ENCODE results near the gene RUNX1.

RUNX1 gene

DNA sequence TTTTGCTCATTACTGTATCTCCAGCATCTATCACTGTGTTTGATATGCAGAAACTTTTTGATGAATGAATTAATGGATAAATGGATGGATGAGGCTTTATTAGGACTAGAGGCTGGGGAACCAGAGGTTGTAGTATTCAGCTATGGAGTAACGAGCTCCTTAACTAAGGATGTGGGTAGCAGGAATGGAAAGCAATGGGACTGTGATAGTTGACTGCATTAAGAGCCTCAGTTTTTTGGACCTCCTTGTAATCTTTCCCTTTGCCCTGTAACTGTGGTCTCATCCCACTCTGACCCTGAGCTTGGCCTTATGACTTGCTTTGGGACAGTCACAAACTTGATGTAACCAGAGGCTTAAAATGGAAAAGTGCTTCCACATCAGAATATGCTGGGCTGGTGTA, 9.0 kb upstream of the RUNX1 start:
- no peak for FAIRE-seq

DNA sequence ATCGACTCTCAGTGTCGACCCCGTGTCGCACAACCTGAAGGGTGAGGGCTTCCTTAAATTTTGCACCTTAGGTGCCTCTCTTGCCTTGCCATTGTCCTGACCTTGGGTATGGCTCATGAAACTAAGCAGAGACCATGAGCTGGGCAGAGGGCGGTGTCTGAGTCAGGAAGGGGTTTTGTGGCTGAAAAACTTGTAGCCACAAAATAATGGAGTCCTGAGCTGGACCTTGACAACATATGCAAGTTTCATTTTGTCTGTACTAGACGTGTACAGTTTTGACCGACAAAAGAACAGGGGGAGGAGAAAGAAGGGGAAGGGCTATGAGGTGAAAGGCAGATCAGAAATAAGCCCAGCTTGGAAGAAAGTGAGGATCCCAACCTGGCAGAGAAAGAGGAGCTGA, 8.3 kb upstream of the RUNX1 start:
- FAIRE-seq, result no peak

DNA sequence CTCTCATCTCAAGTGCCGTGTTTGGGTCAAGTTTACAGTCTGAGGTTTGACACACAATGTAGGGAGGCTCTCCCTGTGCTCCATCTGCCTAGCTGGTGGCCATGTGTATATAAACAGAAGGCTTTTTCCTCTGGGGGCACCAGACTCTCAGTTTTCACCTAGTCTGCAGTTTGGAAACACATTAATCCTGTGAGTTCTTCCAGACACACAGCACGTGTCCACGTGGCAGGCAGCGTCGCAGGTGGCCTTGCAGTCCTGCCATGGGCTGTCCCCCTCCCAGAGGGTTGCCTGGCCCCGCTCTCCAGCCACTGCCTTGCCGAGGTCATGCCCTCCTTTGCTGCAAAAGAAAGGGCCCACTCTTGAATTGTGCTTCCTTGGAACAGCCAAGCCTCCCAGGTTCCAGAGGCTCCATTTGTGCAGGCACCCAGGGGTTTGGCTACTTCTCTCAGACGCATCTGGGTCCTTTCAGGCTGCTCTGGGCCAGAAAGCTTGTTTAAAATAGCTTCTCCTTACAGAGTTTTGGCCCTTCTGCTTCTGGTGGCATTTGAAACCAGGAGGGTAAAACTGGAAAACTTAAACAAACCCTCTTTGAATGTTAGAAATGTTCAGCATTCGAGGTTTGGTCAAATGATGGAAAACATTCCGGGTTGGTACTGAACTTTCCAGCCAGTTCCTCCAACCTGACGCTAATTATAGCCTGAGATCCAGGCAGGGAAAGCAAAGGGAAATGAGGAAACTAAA, 4.4 kb upstream of the RUNX1 start:
- FAIRE-seq, result no peak

DNA sequence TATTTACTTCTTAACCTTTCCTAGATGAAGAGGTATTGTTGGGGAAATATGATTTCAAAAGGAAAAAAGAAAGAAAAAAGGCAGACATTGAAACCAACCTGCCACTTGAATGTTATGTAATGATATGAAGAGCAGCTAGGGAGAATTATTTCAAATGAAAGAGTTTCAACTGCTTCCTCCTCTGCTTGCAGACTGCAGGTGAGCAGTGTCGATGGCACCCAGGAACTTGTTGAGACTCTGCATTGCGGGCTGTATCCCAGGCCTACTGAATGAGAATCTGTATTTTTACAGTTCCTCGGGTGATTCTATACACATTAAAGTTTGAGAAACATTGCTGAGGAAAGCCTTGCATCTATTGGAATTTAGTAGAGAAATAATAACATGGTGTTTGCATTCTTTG, 3.7 kb upstream of the RUNX1 start:
- no peak for FAIRE-seq

DNA sequence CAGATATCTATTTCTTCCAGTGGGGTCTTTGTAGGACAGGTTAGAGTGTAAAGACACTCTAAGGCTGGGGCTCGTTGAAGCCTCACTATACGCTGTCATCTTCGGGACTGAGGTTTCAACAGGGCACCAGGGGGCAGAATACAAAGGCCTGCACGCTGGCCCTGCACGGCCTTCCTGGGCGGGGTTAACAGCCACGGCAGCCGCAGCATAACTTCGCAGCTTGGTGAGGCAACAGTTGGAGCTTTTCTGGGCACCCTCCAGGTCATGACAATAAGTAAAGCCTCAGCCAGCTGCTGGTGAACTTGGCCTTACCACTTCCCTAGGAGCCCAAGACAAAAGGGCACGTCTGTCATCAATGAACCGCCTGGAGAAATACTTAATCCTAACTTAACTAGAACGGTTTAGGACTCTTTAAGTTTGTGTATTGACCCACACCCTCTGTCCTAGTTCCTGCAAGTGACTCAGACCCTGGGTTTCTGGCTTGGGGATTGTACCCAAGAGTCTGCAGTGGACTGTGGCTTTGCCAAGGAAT, 2.3 kb upstream of the RUNX1 start:
- no peak for FAIRE-seq

DNA sequence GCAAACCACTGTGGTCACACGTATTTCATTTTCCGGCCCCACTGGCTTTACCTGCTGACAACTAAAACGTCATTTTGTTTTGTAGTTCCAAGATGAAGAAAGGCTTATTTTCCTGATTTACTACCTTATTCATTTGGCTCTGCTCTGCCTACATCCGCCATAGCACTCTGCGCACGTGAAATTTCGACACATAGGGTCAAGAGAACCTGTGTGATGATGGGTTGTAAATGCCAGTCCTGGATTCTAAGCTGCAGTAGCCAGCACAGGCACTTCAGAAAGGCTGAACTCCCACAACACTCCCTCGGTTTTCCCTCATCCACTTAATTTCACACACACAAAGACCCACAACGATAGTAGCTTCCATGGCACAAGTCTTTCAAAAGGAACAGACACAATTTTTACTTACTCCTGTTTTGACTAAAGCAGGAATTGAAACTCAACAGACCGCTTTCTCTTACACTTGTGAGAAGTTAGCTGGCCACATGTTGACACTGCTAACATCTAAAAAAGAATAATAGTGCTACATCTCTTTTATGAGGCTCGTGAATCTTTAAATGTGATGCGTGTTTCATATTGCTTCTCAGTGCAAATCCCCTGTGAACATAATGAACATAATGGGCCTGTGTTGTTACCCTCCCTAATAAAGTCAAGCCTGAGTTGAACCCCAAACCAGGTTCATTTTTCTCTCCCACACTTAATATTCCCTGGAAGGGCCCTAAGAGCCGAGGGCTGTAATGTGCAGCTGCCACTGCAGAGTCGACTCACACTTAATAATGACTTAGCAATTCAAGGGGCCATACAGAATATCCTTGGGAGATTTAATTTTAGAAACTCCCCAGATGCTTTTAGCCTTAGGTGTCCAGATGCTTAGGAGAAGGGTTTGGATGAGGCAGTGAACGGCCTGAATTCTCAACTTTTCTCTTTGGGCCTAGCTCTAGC, 1.5 kb upstream of the RUNX1 start:
- FAIRE-seq, result no peak

DNA sequence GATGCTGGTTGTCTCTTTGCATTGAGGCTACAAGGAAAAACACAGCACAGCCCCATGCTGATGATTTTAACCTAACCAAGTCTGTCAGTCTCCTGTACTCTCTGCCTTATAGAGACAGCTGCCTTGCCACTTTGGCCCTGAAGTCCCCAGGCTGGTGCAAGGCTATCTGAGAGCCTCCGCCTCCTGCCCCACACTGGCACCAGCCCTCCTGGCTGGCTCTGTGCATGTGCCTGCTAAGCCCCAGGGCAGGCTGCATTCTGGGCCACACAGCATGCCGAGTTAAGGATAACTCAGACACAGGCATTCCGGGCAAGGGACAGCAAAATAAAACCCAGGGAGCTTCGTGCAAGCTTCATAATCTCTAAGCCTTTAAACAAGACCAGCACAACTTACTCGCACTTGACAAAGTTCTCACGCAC, 910 bp downstream of the RUNX1 start:
- FAIRE-seq, result no peak

DNA sequence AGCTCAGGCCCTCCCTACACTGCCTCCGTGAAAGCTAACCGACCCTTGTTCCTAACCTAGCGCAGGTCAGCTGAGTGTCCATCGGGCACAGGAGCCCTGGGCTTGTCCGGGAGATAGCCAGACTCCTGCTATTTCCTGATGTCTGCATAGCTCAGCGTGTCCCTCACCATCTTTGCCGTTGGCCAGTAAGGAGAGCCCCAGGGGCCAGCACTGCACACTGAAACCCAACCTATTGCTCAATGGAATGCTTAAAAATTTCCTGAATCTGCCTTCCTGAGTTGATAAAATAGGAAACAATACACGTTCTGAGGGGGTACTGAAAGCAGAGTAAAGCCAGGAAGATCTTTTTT, 2.2 kb downstream of the RUNX1 start:
- no peak for FAIRE-seq

DNA sequence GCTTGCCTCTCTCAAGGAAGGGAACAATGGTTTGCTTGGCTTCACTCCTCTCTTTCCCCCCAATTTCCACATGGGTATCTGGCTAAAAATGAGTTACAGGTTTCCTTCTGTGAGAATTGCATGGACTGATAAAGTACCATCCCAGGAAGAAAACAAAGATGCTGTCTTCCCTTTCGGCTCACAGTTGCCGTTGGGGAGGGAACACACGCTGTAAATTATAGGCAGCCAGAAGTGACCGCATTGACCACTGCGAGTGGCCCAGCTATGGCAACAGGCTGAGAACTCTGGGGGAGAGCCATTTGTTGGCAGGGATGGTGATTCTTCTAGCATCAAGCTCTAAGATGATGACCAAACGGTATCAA, 2.9 kb downstream of the RUNX1 start:
- no peak for FAIRE-seq

DNA sequence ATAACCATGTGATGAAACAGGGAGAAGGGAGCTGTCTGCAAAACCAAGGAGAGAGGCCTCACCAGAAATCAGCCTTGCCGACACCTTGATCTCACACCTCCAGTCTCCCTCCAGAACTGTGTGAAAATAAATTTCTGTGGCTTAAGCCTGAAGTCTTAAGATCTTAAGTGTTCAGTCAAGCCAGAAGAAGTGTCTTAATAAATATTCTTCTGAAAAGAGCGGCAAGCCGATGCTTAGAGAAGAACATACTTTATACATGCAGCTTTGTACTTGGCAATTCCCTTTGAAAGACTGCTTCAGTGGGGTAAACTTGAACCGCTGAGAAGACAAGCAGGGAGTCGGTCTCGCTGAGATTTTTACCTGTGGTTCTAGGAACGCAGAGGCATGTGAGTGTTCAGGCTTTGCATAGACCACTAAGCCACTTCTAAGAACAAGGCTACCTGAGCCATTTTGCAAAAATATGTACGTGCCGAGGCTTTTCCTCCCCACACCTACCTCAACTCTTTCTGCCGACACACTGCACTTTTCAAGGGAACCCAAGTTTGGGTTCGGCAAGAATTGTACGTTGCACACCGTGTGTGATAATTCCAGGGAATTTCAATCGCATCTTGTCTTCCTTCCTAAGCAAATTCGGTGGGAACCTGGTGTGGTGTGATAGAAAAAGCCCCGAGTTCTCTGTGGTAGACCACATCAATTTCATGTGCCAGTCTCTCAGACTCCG, 3.4 kb downstream of the RUNX1 start:
- FAIRE-seq, result no peak

DNA sequence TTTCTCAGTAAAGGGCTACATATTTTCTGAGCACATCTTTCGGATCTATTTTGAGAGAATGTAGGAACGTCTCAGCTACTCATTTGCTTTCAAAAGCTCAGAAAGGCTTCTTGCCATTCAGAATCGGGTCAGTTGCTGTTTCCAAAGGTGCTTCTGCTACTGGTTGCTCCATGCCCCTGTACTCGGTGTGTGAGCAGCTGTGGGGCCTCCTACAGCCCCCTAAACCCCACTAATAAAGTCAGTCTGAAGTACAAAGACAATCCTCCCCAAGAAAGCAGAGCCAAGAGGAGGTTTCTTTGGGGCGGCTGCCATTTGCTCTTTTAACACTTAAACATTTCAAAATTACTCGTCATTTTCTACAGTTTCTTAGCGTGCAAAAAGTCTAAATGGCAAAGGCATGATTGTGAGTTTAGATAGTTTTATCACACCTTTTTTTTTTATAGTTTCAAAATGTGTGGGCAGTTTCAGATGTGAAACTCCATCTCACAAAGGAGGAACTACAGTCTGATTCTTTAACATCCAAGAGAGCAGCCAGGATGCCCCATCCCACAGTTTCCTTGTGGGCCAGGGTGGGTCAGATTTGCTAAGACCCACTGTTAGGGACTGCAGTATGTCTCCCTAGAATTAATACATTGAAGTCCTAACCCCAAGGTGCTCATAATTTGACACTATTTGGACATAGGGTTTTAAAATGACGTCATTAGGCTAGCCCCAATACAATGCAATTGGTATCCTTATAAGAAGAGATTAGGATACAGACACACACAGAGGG, 4.1 kb downstream of the RUNX1 start:
- no peak for FAIRE-seq

DNA sequence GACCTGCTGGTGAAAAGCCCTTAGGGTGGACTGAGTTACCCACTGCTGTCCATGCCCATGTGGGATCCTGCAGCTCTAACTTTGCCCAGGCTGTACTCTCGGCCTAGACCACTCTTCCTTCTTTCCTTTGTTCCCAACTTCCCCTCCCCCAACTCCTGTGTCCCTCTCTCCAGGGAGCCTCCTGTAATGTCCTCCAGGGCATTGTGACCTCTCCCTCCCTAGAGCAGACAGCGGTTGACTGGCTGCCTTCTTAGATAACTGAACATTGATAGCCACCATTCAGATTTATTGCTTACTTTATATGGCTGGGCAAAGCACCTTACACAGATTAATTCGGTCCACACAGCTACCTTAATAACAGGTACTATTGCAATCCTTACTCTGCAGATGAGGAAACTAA, 5.0 kb downstream of the RUNX1 start:
- FAIRE-seq, result no peak

DNA sequence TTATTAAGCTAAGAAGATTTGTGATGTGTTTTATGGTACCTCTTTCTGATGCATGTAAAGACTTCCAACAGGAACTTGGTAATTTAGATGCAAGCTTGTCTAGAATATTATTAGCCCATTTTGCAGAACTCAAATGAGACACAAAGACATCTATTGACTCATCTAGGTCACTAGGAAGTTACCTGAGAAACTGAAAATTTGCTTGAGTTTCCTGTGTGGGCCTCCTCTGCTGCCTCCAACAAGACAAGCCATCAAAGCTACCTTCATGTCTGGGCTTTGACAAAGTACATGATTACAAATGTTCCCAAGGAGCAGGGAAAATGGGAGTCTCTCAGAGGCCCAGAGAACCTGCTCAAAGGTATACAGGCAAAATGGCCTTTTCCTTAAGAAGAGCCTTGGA, 5.6 kb downstream of the RUNX1 start:
- no peak for FAIRE-seq

DNA sequence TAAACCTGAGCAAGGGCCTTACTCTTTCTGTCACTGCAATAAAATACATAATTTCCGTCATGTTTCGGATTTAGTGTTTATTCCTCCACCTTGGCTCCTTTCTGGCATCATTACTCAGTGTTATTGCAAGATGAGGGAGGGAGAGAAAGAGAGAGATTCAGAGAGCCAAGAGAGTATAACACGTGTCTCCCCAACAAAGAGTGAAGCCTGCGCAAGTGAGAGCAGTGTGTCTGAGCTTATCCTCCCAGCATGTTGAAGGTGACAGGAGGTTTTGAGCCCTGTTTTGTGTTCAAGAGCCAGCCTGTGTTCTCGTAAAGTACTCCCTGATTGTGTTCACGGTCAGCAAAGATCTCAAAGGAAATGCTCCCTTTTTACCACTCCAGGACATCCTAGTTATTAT, 6.3 kb downstream of the RUNX1 start:
- no peak for FAIRE-seq

DNA sequence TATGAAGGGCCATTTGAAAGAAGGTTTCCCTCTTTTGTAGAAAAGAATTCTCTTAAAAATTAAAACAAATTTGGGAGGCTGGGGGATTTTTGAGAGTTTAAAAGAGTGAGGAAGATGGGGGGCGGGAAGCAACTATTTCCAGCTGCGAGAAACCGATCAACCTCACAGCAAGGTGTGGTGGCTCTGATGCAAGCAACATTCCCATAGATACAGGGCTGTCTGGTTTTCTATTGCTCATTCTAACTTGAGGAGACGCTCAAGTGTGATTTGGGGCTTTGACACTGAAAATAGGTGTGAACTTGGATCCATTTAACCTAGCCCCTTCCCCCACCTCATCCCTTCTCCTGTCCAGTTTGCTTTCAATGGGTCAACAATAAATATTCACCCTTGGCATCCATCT, 7.2 kb downstream of the RUNX1 start:
- no peak for FAIRE-seq

DNA sequence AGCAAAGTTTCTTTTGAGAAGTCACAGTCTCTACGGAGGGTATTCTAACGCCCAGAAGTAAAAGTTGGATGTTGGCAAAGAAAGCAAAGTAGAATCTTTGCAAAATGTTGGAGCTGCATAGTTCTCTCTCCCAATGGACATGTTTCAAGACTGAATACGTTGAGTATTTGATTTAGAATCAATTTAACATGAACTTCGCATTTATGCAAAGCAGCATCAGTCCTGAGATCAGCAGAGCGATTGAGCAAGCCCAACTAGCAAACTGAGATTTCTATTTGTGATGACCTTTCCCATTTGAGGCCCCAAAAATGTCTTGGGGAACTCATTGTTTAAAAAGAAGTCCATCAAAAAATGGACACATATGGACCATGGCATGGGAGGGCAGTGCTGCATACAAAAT, 8.0 kb downstream of the RUNX1 start:
- FAIRE-seq, result no peak

DNA sequence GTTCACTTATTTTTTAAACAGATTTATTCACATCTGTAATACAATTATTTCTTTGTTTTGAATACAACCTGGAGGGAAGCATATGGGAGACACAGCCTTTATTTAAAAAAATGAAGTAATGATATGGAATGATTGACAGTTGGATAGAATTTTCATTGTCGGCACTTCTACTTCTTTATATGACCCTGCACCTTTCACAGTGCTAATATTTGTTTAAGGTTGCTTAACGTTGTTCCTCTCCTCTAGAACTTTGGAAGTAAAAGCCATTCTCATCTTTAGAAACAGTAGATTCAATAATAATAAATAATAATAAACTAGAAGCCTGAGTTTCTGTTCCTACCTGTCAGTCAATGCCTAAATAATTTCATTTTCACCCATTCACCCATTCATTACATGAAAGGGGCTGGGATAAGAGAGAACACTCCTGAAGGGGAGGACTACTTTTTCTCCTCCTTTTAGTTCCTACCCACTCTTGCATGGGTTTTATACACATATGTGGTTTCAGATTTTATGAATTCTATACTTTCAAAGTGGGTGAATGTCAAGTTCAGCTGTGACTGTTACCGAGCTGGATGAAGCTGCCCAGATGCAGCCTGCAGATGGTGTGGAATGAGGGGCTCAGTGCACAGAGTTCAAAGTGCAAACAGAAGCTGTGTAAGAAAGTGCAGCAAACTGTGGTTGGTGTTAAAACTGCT, 9.4 kb downstream of the RUNX1 start:
- no peak for FAIRE-seq

DNA sequence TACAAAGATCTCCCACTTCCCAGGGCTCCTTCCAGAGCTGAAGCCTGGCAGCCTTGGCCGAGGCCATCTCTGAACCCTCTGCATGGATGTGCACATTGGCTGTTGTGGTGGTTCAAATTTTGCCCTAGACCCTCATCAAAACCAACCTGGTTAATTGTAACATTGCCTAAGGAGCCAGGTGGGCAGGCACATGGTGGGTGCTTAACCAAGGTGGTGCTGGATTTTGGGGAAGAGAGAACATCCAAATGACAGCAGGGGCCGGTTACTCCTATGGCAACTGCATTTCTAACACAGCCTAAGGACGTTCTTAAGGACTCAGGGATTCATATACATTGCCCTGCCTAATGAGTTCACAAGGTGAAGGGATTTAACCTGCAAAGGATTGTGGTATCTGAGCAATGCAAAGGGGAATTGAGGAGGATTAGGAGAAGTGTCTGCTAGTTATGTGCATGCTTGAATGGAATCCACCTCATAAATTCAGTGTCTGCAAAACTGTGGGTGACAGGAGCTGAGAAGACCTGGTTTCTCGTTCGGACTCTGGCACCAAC, 10.3 kb downstream of the RUNX1 start:
- no peak for FAIRE-seq

DNA sequence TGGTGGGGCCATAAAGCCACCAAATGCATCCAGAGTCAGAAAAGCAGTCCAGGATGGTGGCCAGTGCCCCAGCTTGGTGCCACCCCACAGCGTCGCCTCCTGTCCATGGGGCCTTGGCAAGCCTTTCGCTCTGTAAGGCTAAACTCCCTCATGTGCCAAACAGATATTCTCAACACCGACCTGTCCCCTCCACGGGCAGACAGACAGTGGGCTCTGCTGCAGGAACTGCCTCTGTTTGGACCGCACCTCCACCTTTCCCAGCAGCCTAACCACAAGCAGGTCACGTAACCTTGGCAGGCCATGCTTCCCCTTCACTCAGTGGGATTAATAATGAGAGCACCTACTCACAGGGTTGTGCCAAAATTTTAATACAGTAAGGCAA, 11.7 kb downstream of the RUNX1 start:
- FAIRE-seq, result no peak

DNA sequence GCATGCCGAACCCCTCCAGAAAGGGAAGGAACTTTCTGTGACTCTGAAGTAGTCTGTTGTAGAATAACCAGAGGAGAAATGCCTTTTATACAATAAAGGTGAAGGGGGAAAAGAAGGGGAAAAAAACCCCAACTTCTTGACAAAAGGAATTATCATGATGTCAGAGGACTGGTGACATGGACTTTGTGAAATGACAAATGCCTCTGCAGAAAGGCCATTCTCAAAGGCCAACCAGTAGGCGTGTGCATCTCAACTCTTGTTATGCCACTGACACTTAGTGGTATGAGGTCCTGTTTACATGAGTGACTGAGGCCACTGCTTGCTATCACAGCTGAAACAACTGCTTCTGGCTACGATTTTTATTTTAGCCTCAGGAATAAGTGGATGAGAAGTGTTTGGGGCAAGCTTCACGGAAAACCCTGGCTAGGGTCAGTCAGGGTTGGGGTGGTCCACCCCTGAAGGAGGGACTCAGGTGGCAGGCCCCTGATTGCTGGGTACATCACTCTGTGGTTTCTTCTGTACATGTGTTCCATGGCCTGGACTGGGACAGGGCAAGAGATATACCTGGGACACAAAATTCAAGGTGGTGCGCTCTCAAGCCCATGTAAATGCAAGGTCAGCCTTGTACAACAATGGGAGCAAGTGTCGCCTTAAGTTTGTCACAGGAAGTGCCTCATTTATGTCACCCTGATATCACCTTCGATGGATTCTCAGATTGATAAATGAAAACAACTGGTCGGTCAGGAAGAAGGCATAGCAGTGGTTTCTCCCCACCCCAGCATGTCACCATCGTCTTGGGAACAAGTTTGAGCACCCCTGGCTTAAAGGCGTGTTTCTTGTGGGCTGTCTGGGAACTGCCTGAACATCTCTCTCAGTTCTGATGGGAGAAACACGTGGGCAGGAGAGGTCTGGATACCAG, 12.4 kb downstream of the RUNX1 start:
- FAIRE-seq, result no peak

DNA sequence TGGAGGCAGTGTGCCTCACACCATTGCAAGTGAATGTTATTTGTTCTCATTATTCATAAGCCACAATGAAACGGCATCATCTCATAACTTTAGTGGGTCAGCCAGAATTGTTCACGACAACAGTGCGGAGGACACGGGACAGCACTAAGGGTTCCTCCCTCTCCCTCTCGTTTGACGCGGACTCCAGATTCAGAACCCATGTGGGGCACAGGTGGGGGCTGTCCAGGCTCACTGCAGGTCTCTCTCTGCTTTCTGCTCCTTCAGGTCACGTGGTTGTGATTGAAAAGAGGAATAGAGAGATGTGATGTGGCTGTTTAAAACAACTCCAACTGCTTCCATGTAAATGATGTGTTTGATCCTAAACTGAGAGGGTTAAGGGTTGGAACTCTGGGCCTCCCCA, 13.5 kb downstream of the RUNX1 start:
- FAIRE-seq, result no peak
